K562 (cell line): ENCODE results near the gene CYFIP2. TPM values are rescaled to one million over a fixed set of nuclear protein-coding genes. Genes with fewer than 3 reads are reported as not detected.

Source experiments
- ARID3B ChIP-seq: fragments of 250-450 bp; sonication (Bioruptor Pico); IDR thresholded peaks from 2 replicates; pipeline ENCODE4 v1.4.0; 2020; ENCODE audit warnings: borderline replicate concordance
- BRD9 ChIP-seq: fragments of 450-650 bp; IDR thresholded peaks from 2 replicates; pipeline ENCODE4 v1.6.1; 2018; ENCODE audit warnings: low read depth; ENCODE audit not compliant: partially characterized antibody
- CXXC5 ChIP-seq: fragments of 250-450 bp; sonication (Bioruptor Pico); IDR thresholded peaks from 2 replicates; pipeline ENCODE4 v1.8.0; 2022; ENCODE audit warnings: inconsistent platforms, mild to moderate bottlenecking, moderate library complexity
- ESRRA ChIP-seq: fragments of 450-650 bp; IDR thresholded peaks from 2 replicates; pipeline ENCODE4 v1.6.1; 2014; ENCODE audit warnings: low read depth, mild to moderate bottlenecking, moderate library complexity, borderline replicate concordance
- HDAC8 ChIP-seq: fragments of 450-650 bp; IDR thresholded peaks from 2 replicates; pipeline ENCODE4 v1.6.1; 2016; ENCODE audit warnings: mild to moderate bottlenecking, missing genetic modification characterization, moderate library complexity, missing compliant biosample characterization
- HMBOX1 ChIP-seq: sonication (generic); IDR thresholded peaks from 2 replicates; pipeline ENCODE4 v1.6.1; 2016
- IRF9 ChIP-seq: fragments of 450-650 bp; IDR thresholded peaks from 2 replicates; pipeline ENCODE4 v1.6.1; 2016; ENCODE audit warnings: missing biosample characterization, missing genetic modification characterization
- L3MBTL2 ChIP-seq: fragments of 450-650 bp; IDR thresholded peaks from 2 replicates; pipeline ENCODE4 v1.6.1; 2016; ENCODE audit warnings: mild to moderate bottlenecking, moderate library complexity
- LEF1 ChIP-seq: fragments of 450-650 bp; IDR thresholded peaks from 2 replicates; pipeline ENCODE4 v1.6.1; 2016; ENCODE audit warnings: mild to moderate bottlenecking
- MCM3 ChIP-seq: fragments of 450-650 bp; IDR thresholded peaks from 2 replicates; pipeline ENCODE4 v1.6.1; 2016
- MEIS2 ChIP-seq: fragments of 450-650 bp; IDR thresholded peaks from 2 replicates; pipeline ENCODE4 v1.6.1; 2014; ENCODE audit warnings: mild to moderate bottlenecking; ENCODE audit not compliant: partially characterized antibody
- MLLT1 ChIP-seq, 2 experiments: fragments of 450-650 bp; IDR thresholded peaks; 2 replicates each; pipeline ENCODE4 v1.6.1; 2016
- PATZ1 ChIP-seq: fragments of 250-450 bp; sonication (Bioruptor Pico); IDR thresholded peaks from 2 replicates; pipeline ENCODE4 v1.5.0; 2020; ENCODE audit warnings: mild to moderate bottlenecking, borderline replicate concordance
- RBBP5 ChIP-seq: fragments of 200-600 bp; sonication (generic); IDR thresholded peaks from 2 replicates; pipeline ENCODE4 v1.6.1; 2012; ENCODE audit warnings: borderline replicate concordance, mild to moderate bottlenecking, low read length, control low read depth, inconsistent platforms; ENCODE audit not compliant: insufficient read depth, poor library complexity, severe bottlenecking
- SMARCE1 ChIP-seq: fragments of 450-650 bp; IDR thresholded peaks from 2 replicates; pipeline ENCODE4 v1.7.1; 2016; ENCODE audit warnings: mild to moderate bottlenecking
- SRSF7 ChIP-seq: fragments of 200-400 bp; formaldehyde crosslinking; optimal IDR thresholded peaks from 2 replicates; pipeline ENCODE3; 2017; ENCODE audit warnings: mild to moderate bottlenecking, low read depth, low read length
- TBL1XR1 ChIP-seq, 2 experiments: IDR thresholded peaks; 2 replicates each; pipeline ENCODE4 v1.6.1; 2012; ENCODE audit warnings: improper control_type of control experiment in 2 of 2, low read length in 2 of 2, mild to moderate bottlenecking in 1 of 2
- ZBTB17 ChIP-seq: fragments of 450-650 bp; formaldehyde crosslinking; IDR thresholded peaks from 2 replicates; pipeline ENCODE4 v1.4.0; 2020; ENCODE audit warnings: mild to moderate bottlenecking
- ZNF133 ChIP-seq: fragments of 250-450 bp; sonication (Bioruptor Pico); IDR thresholded peaks from 2 replicates; pipeline ENCODE4 v1.4.0; 2020; ENCODE audit warnings: mild to moderate bottlenecking
- ZNF639 ChIP-seq, 2 experiments: fragments of 200-800 bp in 1 of 2; sonication (Bioruptor generic) in 1 of 2; sonication (generic) in 1 of 2; formaldehyde crosslinking in 1 of 2; IDR thresholded peaks in 1 of 2; conservative IDR thresholded peaks in 1 of 2; 2 replicates each; pipeline versions ENCODE4 v1.5.0 to v1.6.1; 2016 to 2020; ENCODE audit warnings: missing compliant biosample characterization in 1 of 2, missing genetic modification characterization in 1 of 2, missing genetic modification reagents in 1 of 2
- polyA plus RNA-seq, 8 experiments: library from polyadenylated mRNA; depleted of rRNA in 4 of 8; stranded (reverse) in 5 of 8; unstranded in 3 of 8; fragments of >200 nt; fragmentation: Nextera tagmentation in 2 of 8; fragmentation: Illumina TruSeq in 1 of 8; extraction: Ambion mirVana in 2 of 8; extraction: Trizol in 1 of 8; gene quantifications; 2 replicates each; pipeline versions ENCODE4 v1.2.1 to v1.2.3, GENCODE V29; 2011 to 2014; ENCODE audit warnings: inconsistent platforms in 1 of 8, missing spikeins in 1 of 8
- total RNA-seq, 7 experiments: library from RNA; depleted of rRNA in 6 of 7; stranded (reverse); fragments of >200 nt in 6 of 7; fragmentation: Illumina TruSeq in 2 of 7; extraction: Trizol in 2 of 7; gene quantifications; 2 replicates each; pipeline versions ENCODE4 v1.2.1 to v1.2.3, GENCODE V29; 2011 to 2021; ENCODE audit warnings: low replicate concordance in 1 of 7

Gene CYFIP2
- total and polyA plus RNA-seq, 9 of the 15 experiments (the other 6 are each of a cell fraction or from before 2014, with no cell fraction given), result 0.76 to 2.9 (median 1.4) TPM; not detected in 1

- TF ChIP-seq RBBP5 (peak; percentile 31), SMARCE1 (peak; percentile 50; the same call in 1 of the 2 replicates), CXXC5 (CRISPR knock-in tag) (no peak), MLLT1 (IDR thresholded peaks at IDR 0.05) (peak in 1 of 2 experiments; percentile 30; a peak in 1 of 4 replicates), ZNF133 (no peak), MEIS2 (no peak), ZNF639 (CRISPR knock-in tag; conservative IDR thresholded peaks at IDR 0.05 in 1 of 2, IDR thresholded peaks at IDR 0.05 in 1 of 2) (no peak; a peak in 1 of 4 replicates), PATZ1 (CRISPR knock-in tag) (no peak), ZBTB17 (CRISPR knock-in tag) (no peak), HDAC8 (tag) (no peak), L3MBTL2 (no peak), LEF1 (peak; percentile 71; the same call in 1 of the 2 replicates), ARID3B (no peak), MCM3 (no peak), HMBOX1 (no peak), SRSF7 (no peak), ESRRA (peak; percentile 42; the same call in 1 of the 2 replicates), TBL1XR1 (IDR thresholded peaks at IDR 0.05; ENCODE audit: low read length in 2 of 2) (peak in 1 of 2 experiments; percentile 34; a peak in 1 of 4 replicates), IRF9 (tag) (no peak), BRD9 (no peak)
Measured at GRCh38 chr5:157362012-157362411, 96.1 kb downstream of the CYFIP2 start (continued).
